Stomach smooth muscle (tissue), 2 donors: Measurements from ENCODE around the gene GAREM1.
"Not testable (repeated sequence)": the region's sequence is repeated elsewhere in the genome, so short reads cannot be mapped to it uniquely, and the experiment has no call there.

Experiments used
- H3K27ac ChIP-seq: one replicate; pipeline ENCODE4 v1.7.0; 2013; ENCODE audit warnings: mild to moderate bottlenecking, low read length, inconsistent platforms
- H3K27me3 ChIP-seq, 2 donors: one replicate each; pipeline ENCODE4 v1.7.0; 2013; ENCODE audit warnings: low read length in 2 of 2; ENCODE audit not compliant: insufficient read depth in 2 of 2, control insufficient read depth in 1 of 2
- H3K36me3 ChIP-seq, 2 donors: one replicate each; pipeline ENCODE4 v1.7.0; 2013; ENCODE audit warnings: low read length in 2 of 2; ENCODE audit not compliant: control insufficient read depth in 2 of 2, insufficient read depth in 2 of 2
- H3K4me1 ChIP-seq: one replicate; pipeline ENCODE4 v1.7.0; 2013; ENCODE audit warnings: low read length; ENCODE audit not compliant: control insufficient read depth, insufficient read depth
- H3K4me3 ChIP-seq, 2 donors: one replicate each; pipeline ENCODE4 v1.7.0; 2013; ENCODE audit warnings: low read length in 2 of 2
- H3K9ac ChIP-seq, 2 donors: one replicate each; pipeline ENCODE4 v1.7.0; 2013; ENCODE audit warnings: low read length in 2 of 2, mild to moderate bottlenecking in 1 of 2
- H3K9me3 ChIP-seq, 2 donors: one replicate each; pipeline ENCODE4 v1.7.0; 2013; ENCODE audit warnings: low read length in 2 of 2; ENCODE audit not compliant: control insufficient read depth in 2 of 2
- donor health status: healthy.
- donor health status: Pancreatic carcinoma.

GAREM1 gene

DNA sequence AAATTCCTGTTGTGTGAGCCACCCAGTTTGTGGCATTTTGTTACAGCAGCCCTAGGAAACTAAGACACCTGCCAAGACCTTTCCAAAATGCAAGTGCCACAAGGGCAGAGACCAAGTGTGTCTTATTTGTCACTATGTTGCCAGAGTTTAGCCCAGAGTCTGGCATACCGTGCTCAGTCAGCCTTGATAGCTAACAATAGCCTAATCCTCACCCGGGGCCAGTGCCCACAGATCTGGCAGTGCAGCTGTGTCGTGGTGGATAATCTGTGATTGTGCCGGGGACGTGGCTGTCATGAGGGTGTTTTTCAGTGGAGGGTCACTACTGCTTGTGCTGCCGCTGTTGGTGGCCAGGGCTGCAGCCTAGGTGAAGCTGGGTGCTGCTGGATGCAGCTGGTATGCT is 227.3 kb downstream of the GAREM1 start:
- Histone ChIP-seq H3K36me3 (no peaks in the 10 kb centered on the region), H3K9me3 (no peaks in the 10 kb centered on the region), H3K4me1 (no peaks in the 10 kb centered on the region), H3K9ac (no peak overlapping the region), H3K27ac (no peak overlapping the region), H3K4me3 (no peak overlapping the region), H3K27me3 (no peaks in the 10 kb centered on the region)

DNA sequence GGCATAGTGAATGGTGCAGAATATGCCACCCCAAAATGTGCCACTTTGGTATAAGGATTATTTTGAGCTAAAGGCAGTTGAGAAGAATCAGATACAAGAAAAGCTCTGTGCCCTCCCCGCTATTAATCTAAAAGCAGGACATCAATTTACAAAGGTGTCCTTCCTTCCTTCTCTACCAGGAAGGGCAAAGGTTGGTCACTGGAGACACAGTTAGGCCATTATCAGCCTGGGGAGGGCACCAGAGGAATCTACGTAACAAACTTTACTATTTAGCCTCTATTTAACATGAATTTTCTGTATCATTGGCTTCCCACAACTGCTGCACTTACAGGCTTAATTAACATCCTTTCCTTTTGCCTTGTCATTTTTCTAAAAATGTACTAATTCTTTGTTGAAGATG is 228.3 kb downstream of the GAREM1 start:
- no peak overlapping the region for H3K9ac ChIP-seq
- H3K9me3 ChIP-seq: no peaks in the 10 kb centered on the region
- no peaks in the 10 kb centered on the region for H3K27me3 ChIP-seq
- H3K36me3 ChIP-seq: no peaks in the 10 kb centered on the region
- H3K4me1 ChIP-seq: no peaks in the 10 kb centered on the region
- H3K27ac ChIP-seq: no peak overlapping the region
- no peak overlapping the region for H3K4me3 ChIP-seq

DNA sequence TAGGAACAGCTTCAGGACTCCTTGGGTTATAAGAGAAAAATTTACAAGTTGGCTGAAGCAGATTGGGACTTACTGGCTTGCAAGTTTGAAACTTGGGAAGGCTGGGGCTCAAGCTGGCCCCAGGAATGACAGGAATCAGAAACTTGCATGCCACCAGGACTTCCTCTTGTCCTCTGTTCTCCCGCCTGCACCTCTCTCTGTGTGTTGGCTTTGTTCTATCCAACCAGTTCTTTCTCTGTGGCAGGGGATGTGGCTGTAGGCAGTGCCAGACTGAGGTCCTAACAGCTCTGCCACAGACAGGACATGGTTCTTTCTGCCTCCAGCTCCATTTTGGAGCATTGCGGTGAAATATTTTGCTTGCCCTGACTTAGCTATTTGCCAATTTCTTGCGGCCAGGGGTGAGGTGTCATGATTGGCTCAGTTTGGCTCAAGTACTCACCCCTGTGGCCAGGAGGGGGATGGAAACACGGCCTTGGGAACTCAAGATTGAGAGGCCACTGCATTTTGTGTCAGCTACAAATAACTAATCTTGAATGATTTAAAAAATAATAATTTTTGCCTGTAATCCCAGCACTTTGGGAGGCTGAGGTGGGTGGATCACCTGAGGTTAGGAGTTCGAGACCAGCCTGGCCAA is 231.9 kb downstream of the GAREM1 start:
- H3K4me1 ChIP-seq: no peaks in the 10 kb centered on the region
- H3K9ac ChIP-seq: no peak overlapping the region
- no peaks in the 10 kb centered on the region for H3K9me3 ChIP-seq
- H3K36me3 ChIP-seq: no peaks in the 10 kb centered on the region
- H3K27me3 ChIP-seq: no peaks in the 10 kb centered on the region
- no peak overlapping the region for H3K4me3 ChIP-seq
- H3K27ac ChIP-seq: no peak overlapping the region

DNA sequence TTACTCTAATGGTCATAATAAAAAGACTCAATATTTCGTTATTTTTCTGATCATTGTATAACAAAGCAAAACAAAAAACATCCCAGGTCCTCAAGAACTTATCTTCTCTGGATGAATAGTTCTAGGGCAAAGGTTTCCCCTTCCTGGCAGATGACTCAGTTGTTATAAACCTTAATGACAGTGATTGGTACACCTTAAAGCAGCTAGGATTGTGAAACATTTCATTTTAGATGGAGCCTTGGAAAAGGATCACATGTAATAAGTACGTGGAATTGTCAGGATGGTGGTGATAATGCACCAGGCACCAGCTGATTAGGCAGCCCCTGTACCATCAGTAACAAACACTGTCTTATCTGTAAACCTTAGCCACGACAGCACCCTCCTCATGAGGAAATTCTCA is 233.6 kb downstream of the GAREM1 start:
- no peaks in the 10 kb centered on the region for H3K36me3 ChIP-seq
- H3K27me3 ChIP-seq: no peaks in the 10 kb centered on the region
- H3K9ac ChIP-seq: no peak overlapping the region
- H3K9me3 ChIP-seq: no peaks in the 10 kb centered on the region
- H3K4me3 ChIP-seq: no peak overlapping the region
- no peak overlapping the region for H3K27ac ChIP-seq
- no peaks in the 10 kb centered on the region for H3K4me1 ChIP-seq

DNA sequence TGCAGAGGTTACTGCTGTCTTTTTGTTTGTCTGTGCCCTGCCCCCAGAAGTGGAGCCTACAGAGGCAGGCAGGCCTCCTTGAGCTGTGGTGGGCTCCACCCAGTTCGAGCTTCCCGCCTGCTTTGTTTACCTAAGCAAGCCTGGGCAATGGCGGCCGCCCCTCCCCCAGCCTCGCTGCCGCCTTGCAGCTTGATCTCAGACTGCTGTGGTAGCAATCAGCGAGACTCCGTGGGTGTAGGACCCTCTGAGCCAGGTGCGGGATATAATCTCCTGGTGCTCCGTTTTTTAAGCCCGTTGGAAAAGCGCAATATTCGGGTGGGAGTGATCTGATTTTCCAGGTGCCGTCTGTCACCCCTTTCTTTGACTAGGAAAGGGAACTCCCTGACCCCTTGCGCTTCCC is 237.3 kb downstream of the GAREM1 start:
- not testable (repeated sequence) for H3K36me3 ChIP-seq, H3K4me3 ChIP-seq, H3K27me3 ChIP-seq, H3K27ac ChIP-seq, H3K4me1 ChIP-seq, H3K9ac ChIP-seq, H3K9me3 ChIP-seq

DNA sequence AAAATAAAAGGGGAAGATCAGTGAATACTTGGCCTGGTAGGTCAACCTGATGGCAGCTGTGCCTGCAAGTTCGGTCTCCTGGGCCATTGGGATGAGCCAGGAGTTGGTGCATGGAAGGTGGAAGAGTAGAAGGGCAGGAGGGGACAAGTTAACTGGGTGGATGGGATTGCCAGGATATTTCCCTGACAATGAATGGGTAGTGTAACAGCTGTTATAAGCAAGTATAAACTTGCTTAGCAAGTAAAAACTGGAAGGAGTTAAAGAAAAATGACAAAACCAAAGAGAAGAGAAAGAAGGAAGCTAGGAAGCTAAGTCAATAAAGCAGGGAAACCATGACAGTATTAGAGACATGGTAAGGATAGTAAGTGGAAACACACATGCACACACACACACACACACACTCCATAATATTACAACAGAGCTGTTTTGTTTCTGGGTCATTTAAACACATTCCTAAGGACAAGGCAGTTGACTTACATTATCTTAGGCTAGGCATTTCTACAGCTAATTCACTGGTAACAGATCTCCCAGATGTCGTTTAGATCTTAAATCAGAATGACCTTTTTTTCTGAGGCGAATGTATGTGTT is 251.2 kb downstream of the GAREM1 start:
- H3K27ac ChIP-seq: no peak overlapping the region

DNA sequence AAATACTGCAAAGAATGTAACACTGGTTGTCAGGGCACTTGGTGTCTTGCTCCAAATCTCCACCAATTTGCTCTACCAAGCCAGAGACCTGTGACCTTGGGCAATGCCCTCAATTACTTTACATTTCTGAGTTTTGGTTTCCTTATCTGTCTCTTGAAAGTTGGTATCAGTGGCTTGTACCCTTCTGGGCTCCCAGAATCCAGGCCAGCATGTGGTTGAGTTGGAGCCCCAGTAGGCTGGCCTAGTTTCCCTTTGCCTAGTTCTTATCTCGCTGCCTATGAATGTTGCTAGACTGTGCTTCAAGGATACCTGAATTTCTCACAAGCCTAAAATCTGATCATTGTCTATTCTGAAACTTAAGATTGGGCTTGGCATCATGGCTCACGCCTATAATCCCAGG is 254.3 kb downstream of the GAREM1 start:
- H3K9ac ChIP-seq: no peak overlapping the region
- H3K4me1 ChIP-seq: no peaks in the 10 kb centered on the region
- no peak overlapping the region for H3K27ac ChIP-seq
- no peaks in the 10 kb centered on the region for H3K27me3 ChIP-seq
- no peak overlapping the region for H3K4me3 ChIP-seq
- no peaks in the 10 kb centered on the region for H3K36me3 ChIP-seq
- no peaks in the 10 kb centered on the region for H3K9me3 ChIP-seq

More for the DNA sequence above, 251.2 kb downstream of the GAREM1 start:
- Histone ChIP-seq H3K36me3 (no peaks in the 10 kb centered on the region), H3K9me3 (no peaks in the 10 kb centered on the region), H3K9ac (no peak overlapping the region), H3K4me1 (no peaks in the 10 kb centered on the region), H3K27me3 (no peaks in the 10 kb centered on the region), H3K4me3 (no peak overlapping the region)

DNA sequence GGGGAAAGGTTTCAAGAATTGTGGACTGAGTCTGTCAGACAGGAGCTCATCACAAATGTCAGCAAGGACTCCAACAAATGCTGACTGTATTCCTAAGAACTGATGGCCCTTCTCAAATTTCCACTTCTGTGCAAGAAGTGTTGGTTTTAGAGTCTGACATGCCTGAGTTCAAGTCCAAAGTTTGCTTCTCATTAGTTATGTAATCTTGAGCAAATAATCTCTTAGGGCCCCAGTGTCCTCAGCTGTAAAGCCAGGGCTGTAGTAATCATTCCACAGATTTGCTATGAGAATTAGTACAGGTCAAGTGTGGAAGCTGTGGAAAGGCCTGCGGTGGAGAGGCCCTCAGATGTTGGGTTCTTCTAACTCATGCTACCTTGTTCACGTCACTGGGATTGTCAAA is 257.0 kb downstream of the GAREM1 start:
- Histone ChIP-seq H3K9ac (no peak overlapping the region), H3K9me3 (no peaks in the 10 kb centered on the region), H3K27me3 (no peaks in the 10 kb centered on the region), H3K4me1 (no peaks in the 10 kb centered on the region), H3K36me3 (no peaks in the 10 kb centered on the region), H3K27ac (no peak overlapping the region), H3K4me3 (no peak overlapping the region)
